ENCODE measurements around the gene MTMR12. TPM values are rescaled to one million over a fixed set of nuclear protein-coding genes. Genes with fewer than 3 reads are reported as not detected.

The MTMR12 gene
- total RNA-seq, 1 experiment from 2014 or later, result 44.5 TPM

GRCh38 chr5:32239385-32239784, 73.4 kb downstream of the MTMR12 start:
- Histone ChIP-seq H3F3A (ENCODE audit: insufficient read depth, low read depth) (no peaks in the 10 kb centered on the region), H2AFZ (no peak overlapping the region), H3K27ac (no peak overlapping the region), H3K9me2 (ENCODE audit: insufficient read depth) (no peaks in the 10 kb centered on the region), H3K27me3 (ENCODE audit: insufficient read depth, low read depth) (no peaks in the 10 kb centered on the region), H3K79me2 (ENCODE audit: low read depth) (no peaks in the 10 kb centered on the region), H3K4me2 (no peak overlapping the region), H4K20me1 (ENCODE audit: insufficient read depth) (no peaks in the 10 kb centered on the region), H3K4me3 (no peak overlapping the region), H3K9me3 (ENCODE audit: insufficient read depth, low read depth) (no peaks in the 10 kb centered on the region), H3K4me1 (replicated peaks; ENCODE audit: insufficient read depth) (0 out of 2 replicates have a peak, but pooled peaks cover under 1% of the 10 kb centered on the region), H3K36me3 (ENCODE audit: low read depth) (no peaks in the 10 kb centered on the region; the same call in none of the 2 replicates)
- BruUV-seq (replicated peaks), result no TSS peak
- intact Hi-C loops (cut with micrococcal nuclease; ENCODE audit: unreplicated experiment), result no loop called here
- DNase-seq, result no peak
- CTCF ChIA-PET, result interaction anchor here (0.7 kb wide), 1 partner anchor 108 kb away, joined by 14 read pairs; no protein-coding TSS in a partner anchor
- TF ChIP-seq CTCF (conservative IDR thresholded peaks at IDR 0.05) (no peak), EZH2 (IDR thresholded peaks at IDR 0.05; ENCODE audit: low read depth) (no peak)
- POLR2A ChIA-PET (ENCODE audit: unreplicated experiment), result interaction anchor here (0.6 kb wide), 1 partner anchor 144 kb away, joined by 3 read pairs; no protein-coding TSS in a partner anchor

- Histone ChIP-seq H3F3A (ENCODE audit: insufficient read depth, low read depth) (peaks cover 14% of the 10 kb centered on the region; the same call in 1 of the 2 replicates), H3K4me3 (no peak overlapping the region), H3K9me3 (ENCODE audit: insufficient read depth, low read depth) (no peaks in the 10 kb centered on the region), H3K4me2 (no peak overlapping the region), H4K20me1 (ENCODE audit: insufficient read depth) (no peaks in the 10 kb centered on the region), H3K4me1 (replicated peaks; ENCODE audit: insufficient read depth) (peaks cover 8% of the 10 kb centered on the region; the same call in 1 of the 2 replicates), H3K27me3 (ENCODE audit: insufficient read depth, low read depth) (no peaks in the 10 kb centered on the region), H2AFZ (no peak overlapping the region), H3K9me2 (ENCODE audit: insufficient read depth) (no peaks in the 10 kb centered on the region), H3K36me3 (ENCODE audit: low read depth) (no peaks in the 10 kb centered on the region; the same call in 1 of the 2 replicates), H3K27ac (peak overlapping the region; percentile 4), H3K79me2 (ENCODE audit: low read depth) (no peaks in the 10 kb centered on the region)
- CTCF ChIA-PET, result interaction anchor here (0.7 to 1.2 kb wide), 2 partner anchors 61 to 94 kb away, joined by 4 to 7 read pairs; no protein-coding TSS in a partner anchor
- intact Hi-C loops (cut with micrococcal nuclease; ENCODE audit: unreplicated experiment), result loop anchor here (5.0 kb wide), 2 partner anchors 127 to 1183 kb away; no protein-coding TSS in a partner anchor
- DNase-seq, result peak in 1 of 2 experiments; percentile 51
- POLR2A ChIA-PET (ENCODE audit: unreplicated experiment), result no interaction called here
- TF ChIP-seq CTCF (conservative IDR thresholded peaks at IDR 0.05) (no peak), EZH2 (IDR thresholded peaks at IDR 0.05; ENCODE audit: low read depth) (no peak)
- no TSS peak for BruUV-seq (replicated peaks)
These were observed 78.9 kb downstream of the MTMR12 start for GRCh38 chr5:32233696-32234447.

DNA sequence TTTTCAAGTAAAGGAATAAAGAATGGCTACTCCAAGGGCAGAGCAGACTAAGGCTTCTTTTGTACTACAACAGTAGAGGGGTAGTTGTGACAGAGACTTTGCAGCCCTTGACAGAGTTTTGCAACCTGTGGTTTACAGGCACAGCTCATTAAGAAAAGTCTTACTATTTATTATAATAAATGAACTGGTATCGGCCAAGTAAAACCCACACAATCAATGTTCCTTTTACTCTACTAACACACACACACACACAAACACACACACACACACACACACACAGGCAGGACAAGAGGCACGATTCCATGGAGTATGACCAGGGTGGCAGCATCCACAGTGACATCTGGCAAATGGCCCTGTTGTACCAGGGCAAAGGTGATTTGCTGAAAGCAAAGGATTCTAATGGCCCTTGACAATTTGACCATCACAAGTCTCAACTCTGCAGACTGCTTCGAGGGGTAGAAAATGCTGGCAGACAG, 79.5 kb downstream of the MTMR12 start:
- CTCF ChIA-PET, result interaction anchor here (0.8 to 1.8 kb wide), 7 partner anchors 35 to 357 kb away, joined by 4 to 19 read pairs (median 4); partner anchors contain the start of gene GOLPH3
- Histone ChIP-seq H2AFZ (no peak overlapping the region), H3K9me3 (ENCODE audit: insufficient read depth, low read depth) (no peaks in the 10 kb centered on the region), H3F3A (ENCODE audit: insufficient read depth, low read depth) (peaks cover 14% of the 10 kb centered on the region; the same call in 1 of the 2 replicates), H4K20me1 (ENCODE audit: insufficient read depth) (no peaks in the 10 kb centered on the region), H3K4me3 (no peak overlapping the region), H3K4me1 (replicated peaks; ENCODE audit: insufficient read depth) (peaks cover 8% of the 10 kb centered on the region; the same call in 1 of the 2 replicates), H3K79me2 (ENCODE audit: low read depth) (no peaks in the 10 kb centered on the region), H3K27me3 (ENCODE audit: insufficient read depth, low read depth) (no peaks in the 10 kb centered on the region), H3K9me2 (ENCODE audit: insufficient read depth) (no peaks in the 10 kb centered on the region), H3K27ac (no peak overlapping the region), H3K4me2 (no peak overlapping the region), H3K36me3 (ENCODE audit: low read depth) (no peaks in the 10 kb centered on the region; the same call in 1 of the 2 replicates)
- intact Hi-C loops (cut with micrococcal nuclease; ENCODE audit: unreplicated experiment), result loop anchor here (5.0 kb wide), 2 partner anchors 126 to 1184 kb away; no protein-coding TSS in a partner anchor
- peak in 1 of 2 experiments; percentile 26 for DNase-seq
- TF ChIP-seq CTCF (conservative IDR thresholded peaks at IDR 0.05), result no peak
- no peak for TF ChIP-seq EZH2 (IDR thresholded peaks at IDR 0.05; ENCODE audit: low read depth)
- no TSS peak for BruUV-seq (replicated peaks)
- POLR2A ChIA-PET (ENCODE audit: unreplicated experiment), result interaction anchor here (1.1 kb wide), 1 partner anchor 58 kb away, joined by 3 read pairs; no protein-coding TSS in a partner anchor
